SK-N-SH (cell line): Measurements from ENCODE around the gene OCA2. TPM values are rescaled to one million over a fixed set of nuclear protein-coding genes. Genes with fewer than 3 reads are reported as not detected.

Experiments
- CTCF ChIA-PET: fragments of 300-600, 350-600 bp; formaldehyde crosslinking; extraction: SDS; loops from one replicate; lab custom pipeline; 2021; lab: Yijun Ruan, JAX
- POLR2A ChIA-PET: fragments of 350-600 bp; sonication (Branson Sonifier 250); formaldehyde crosslinking; extraction: SDS; loops from one replicate; lab custom pipeline; 2020; ENCODE audit warnings: antibody characterized with exemption, inconsistent platforms; lab: Yijun Ruan, JAX
- DNase-seq: peaks from one replicate; pipeline ENCODE4 v3.0.0; 2012
- H2AFZ ChIP-seq: fragments of 200-600 bp; sonication (generic); 2 replicates; pipeline ENCODE4 v1.8.1; 2016; ENCODE audit warnings: antibody characterized with exemption, mild to moderate bottlenecking, low read depth
- H3F3A ChIP-seq: fragments of 200-600 bp; sonication (generic); replicated peaks from 2 replicates; pipeline ENCODE3; 2016; ENCODE audit warnings: antibody characterized with exemption, mild to moderate bottlenecking; ENCODE audit not compliant: insufficient read depth
- H3K27ac ChIP-seq, 2 experiments: fragments of 200-500 bp in 1 of 2; fragments of 200-600 bp in 1 of 2; sonication (Bioruptor generic) in 1 of 2; sonication (generic), shearing (Covaris generic) in 1 of 2; 2 replicates each; pipeline versions ENCODE4 v1.5.1 to v1.6.1; 2014 to 2016; ENCODE audit warnings: low read depth in 2 of 2, inconsistent platforms in 1 of 2, low read length in 1 of 2, mild to moderate bottlenecking in 1 of 2, mixed read lengths in 1 of 2
- H3K27me3 ChIP-seq: fragments of 200-600 bp; sonication (generic), shearing (Covaris generic); 2 replicates; pipeline ENCODE4 v1.6.1; 2016; ENCODE audit warnings: mixed run types; ENCODE audit not compliant: insufficient read depth
- H3K36me3 ChIP-seq, 2 experiments: fragments of 200-500 bp in 1 of 2; fragments of 200-600 bp in 1 of 2; sonication (Bioruptor generic) in 1 of 2; sonication (generic) in 1 of 2; replicated peaks in 1 of 2; 2 replicates each; pipeline versions ENCODE3 to v1.5.1; 2014 to 2016; ENCODE audit warnings: low read length in 1 of 2, mild to moderate bottlenecking in 1 of 2; ENCODE audit not compliant: insufficient read depth in 2 of 2, control insufficient read depth in 1 of 2
- H3K4me1 ChIP-seq, 2 experiments: fragments of 200-500 bp in 1 of 2; fragments of 200-600 bp in 1 of 2; sonication (Bioruptor generic) in 1 of 2; sonication (generic), shearing (Covaris generic) in 1 of 2; 2 replicates each; pipeline versions ENCODE4 v1.5.1 to v1.6.1; 2014 to 2016; ENCODE audit warnings: low read depth in 1 of 2, low read length in 1 of 2, mixed run types in 1 of 2; ENCODE audit not compliant: insufficient read depth in 2 of 2, control insufficient read depth in 1 of 2
- H3K4me2 ChIP-seq: fragments of 200-600 bp; sonication (generic), shearing (Covaris generic); 2 replicates; pipeline ENCODE4 v1.6.1; 2017; ENCODE audit warnings: mixed run types
- H3K4me3 ChIP-seq, 2 experiments: fragments of 200-500 bp in 1 of 2; fragments of 200-600 bp in 1 of 2; sonication (Bioruptor generic) in 1 of 2; sonication (generic), shearing (Covaris generic) in 1 of 2; 2 replicates each; pipeline versions ENCODE4 v1.5.1 to v1.8.1; 2014 to 2016; ENCODE audit warnings: low read depth in 2 of 2, inconsistent platforms in 1 of 2, low read length in 1 of 2, mild to moderate bottlenecking in 1 of 2, mixed read lengths in 1 of 2, moderate library complexity in 1 of 2
- H3K79me2 ChIP-seq: fragments of 200-600 bp; sonication (generic); 2 replicates; pipeline ENCODE4 v1.8.1; 2017; ENCODE audit warnings: mild to moderate bottlenecking; ENCODE audit not compliant: insufficient read depth
- H3K9ac ChIP-seq: fragments of 200-600 bp; sonication (generic); 2 replicates; pipeline ENCODE4 v1.6.1; 2017; ENCODE audit warnings: mixed run types
- H3K9me2 ChIP-seq: fragments of 200-600 bp; sonication (generic); 2 replicates; pipeline ENCODE4 v1.6.1; 2017; ENCODE audit warnings: mixed run types
- H3K9me3 ChIP-seq: fragments of 200-600 bp; sonication (generic); 2 replicates; pipeline ENCODE4 v1.6.1; 2017; ENCODE audit warnings: mixed run types, mild to moderate bottlenecking, moderate library complexity
- H4K20me1 ChIP-seq: fragments of 200-600 bp; sonication (generic); 2 replicates; pipeline ENCODE4 v1.6.1; 2017; ENCODE audit warnings: mild to moderate bottlenecking, mixed run types; ENCODE audit not compliant: insufficient read depth
- CHD2 ChIP-seq: fragments of 150-350 bp; IDR thresholded peaks from 2 replicates; pipeline ENCODE4 v1.6.1; 2018; ENCODE audit warnings: low read length; ENCODE audit not compliant: partially characterized antibody
- EP300 ChIP-seq, 2 experiments: IDR thresholded peaks; 2 replicates each; pipeline versions ENCODE4 v1.4.0 to v1.6.1; 2012; ENCODE audit warnings: borderline replicate concordance in 1 of 2, low read depth in 1 of 2, low read length in 1 of 2
- EZH2phosphoT487 ChIP-seq: fragments of 200-600 bp; sonication (generic); IDR thresholded peaks from 2 replicates; pipeline ENCODE4 v1.6.1; 2017; ENCODE audit warnings: low read depth, mixed run types, mild to moderate bottlenecking, antibody characterized with exemption, moderate library complexity, borderline replicate concordance
- FOXJ3 ChIP-seq: sonication (generic); formaldehyde crosslinking; IDR thresholded peaks from 2 replicates; pipeline ENCODE4 v1.5.1; 2020; ENCODE audit warnings: mild to moderate bottlenecking, missing genetic modification reagents
- GABPA ChIP-seq: IDR thresholded peaks from 2 replicates; pipeline ENCODE4 v1.4.0; 2012; ENCODE audit warnings: low read depth, mild to moderate bottlenecking
- GATA2 ChIP-seq: sonication (generic); formaldehyde crosslinking; IDR thresholded peaks from 2 replicates; pipeline ENCODE4 v1.5.0; 2020; ENCODE audit warnings: mild to moderate bottlenecking, missing genetic modification reagents
- IRF3 ChIP-seq: fragments of 150-350 bp; IDR thresholded peaks from 2 replicates; pipeline ENCODE4 v1.6.1; 2016; ENCODE audit warnings: mild to moderate bottlenecking, low read depth, low read length
- MEF2A ChIP-seq: IDR thresholded peaks from 2 replicates; pipeline ENCODE4 v1.4.0; 2012; ENCODE audit warnings: low read depth, borderline replicate concordance
- NFIC ChIP-seq: IDR thresholded peaks from 2 replicates; pipeline ENCODE4 v1.4.0; 2012; ENCODE audit warnings: borderline replicate concordance
- POLR2AphosphoS5 ChIP-seq: IDR thresholded peaks from 2 replicates; pipeline ENCODE4 v1.6.1; 2012; ENCODE audit warnings: low read depth, low read length
- RCOR1 ChIP-seq: fragments of 150-350 bp; IDR thresholded peaks from 2 replicates; pipeline ENCODE4 v1.6.1; 2017; ENCODE audit warnings: antibody characterized with exemption, low read length
- TCF12 ChIP-seq: IDR thresholded peaks from 2 replicates; pipeline ENCODE4 v1.4.0; 2012
- USF1 ChIP-seq: IDR thresholded peaks from 2 replicates; pipeline ENCODE4 v1.4.0; 2012; ENCODE audit warnings: low read depth, borderline replicate concordance
- YY1 ChIP-seq: IDR thresholded peaks from 2 replicates; pipeline ENCODE4 v1.4.0; 2012; ENCODE audit warnings: low read depth, mild to moderate bottlenecking
- WGBS: methylation state at CpG from one replicate; pipeline ENCODE4 v1.1.6; 2017; ENCODE audit warnings: low lambda C conversion rate; 5-methylcytosine and 5-hydroxymethylcytosine counted together
- polyA plus RNA-seq, 3 experiments: library from polyadenylated mRNA; depleted of rRNA; stranded (reverse); fragments of >200 nt; gene quantifications; 2 replicates each; pipeline ENCODE4 v1.2.3, GENCODE V29; 2012

OCA2 gene
- polyA plus RNA-seq, 1 of the 3 experiments (the other 2 are of a cell fraction) = 0.16 TPM

- 0 out of 2 replicates have a peak, but pooled peaks cover 4% of the 10 kb centered on the region for H4K20me1 ChIP-seq
- no peaks in the 10 kb centered on the region for H3K27me3 ChIP-seq
- CTCF ChIA-PET = no interaction called here
- TF ChIP-seq GABPA (no peak), EP300 (IDR thresholded peaks at IDR 0.05; ENCODE audit: borderline replicate concordance in 1 of 2, low read depth in 1 of 2, low read length in 1 of 2) (no peak), RCOR1 (no peak)
- TF ChIP-seq, all 33 proteins: peak for 0
- no peak overlapping the region for H3K4me3 ChIP-seq
- peaks cover 9 to 47% of the 10 kb centered on the region in 2 experiments for H3K36me3 ChIP-seq
- 92% methylated on average over 13 of the region's 13 CpGs for WGBS
- DNase-seq = no peak
- peaks cover 33% of the 10 kb centered on the region for H3F3A ChIP-seq
- H3K9me2 ChIP-seq = no peaks in the 10 kb centered on the region
- no peak overlapping the region for H2AFZ ChIP-seq
- H3K79me2 ChIP-seq = no peaks in the 10 kb centered on the region
- H3K27ac ChIP-seq = peak overlapping the region in 1 of 2 experiments; percentile 88; a peak in 2 of 4 replicates
- POLR2A ChIA-PET = no interaction called here
- H3K9me3 ChIP-seq = no peaks in the 10 kb centered on the region
- peak overlapping the region; percentile 67 for H3K4me2 ChIP-seq
- peaks cover 0 to 18% of the 10 kb centered on the region in 2 experiments for H3K4me1 ChIP-seq
- no peak overlapping the region for H3K9ac ChIP-seq
Observed at GRCh38 chr15:28131946-28132345, 32.8 kb upstream of the OCA2 start.

- CTCF ChIA-PET = no interaction called here
- Histone ChIP-seq H2AFZ (no peak overlapping the region), H3K4me1 (peaks cover 0 to 18% of the 10 kb centered on the region in 2 experiments), H3K36me3 (peaks cover 9 to 48% of the 10 kb centered on the region in 2 experiments), H3K9ac (no peak overlapping the region), H3K27me3 (no peaks in the 10 kb centered on the region), H3K27ac (peak overlapping the region in 1 of 2 experiments; percentile 88; a peak in 1 of 4 replicates), H3K9me3 (no peaks in the 10 kb centered on the region), H3K79me2 (no peaks in the 10 kb centered on the region), H4K20me1 (0 out of 2 replicates have a peak, but pooled peaks cover 4% of the 10 kb centered on the region), H3K4me2 (no peak overlapping the region), H3F3A (peaks cover 33% of the 10 kb centered on the region), H3K9me2 (no peaks in the 10 kb centered on the region), H3K4me3 (no peak overlapping the region)
- POLR2A ChIA-PET = no interaction called here
- DNase-seq = no peak
- no peak for TF ChIP-seq RCOR1
- TF ChIP-seq FOXJ3 = no peak
- TF ChIP-seq YY1 = no peak
- no peak for TF ChIP-seq NFIC
- TF ChIP-seq GABPA = no peak
- TF ChIP-seq POLR2AphosphoS5 = no peak
- TF ChIP-seq IRF3 = no peak
- TF ChIP-seq USF1 = no peak
- no peak for TF ChIP-seq CHD2
- no peak for TF ChIP-seq GATA2 (CRISPR knock-in tag)
- no peak for TF ChIP-seq MEF2A
- no peak for TF ChIP-seq EP300 (IDR thresholded peaks at IDR 0.05; ENCODE audit: borderline replicate concordance in 1 of 2, low read depth in 1 of 2, low read length in 1 of 2)
- TF ChIP-seq TCF12 = no peak
- TF ChIP-seq EZH2phosphoT487 = no peak
- 95% methylated on average over 8 of the region's 13 CpGs for WGBS
Observed at GRCh38 chr15:28131400-28131799, 32.3 kb upstream of the OCA2 start.
